Activated T-cell treated with anti-CD3 and anti-CD28 coated beads, Interleukin-2, amount 50 U/mL, for 72 hours (primary cell): ENCODE data around the gene TPST1. TPM values are rescaled to one million over a fixed set of nuclear protein-coding genes. Genes with fewer than 3 reads are reported as not detected.

Source experiments
- ATAC-seq, 2 donors: fragments of 150-1000 bp; cut with Tn5 transposase; replicated peaks in 1 of 2; 2 replicates each; pipeline ENCODE4 v1.10.0; 2021; ENCODE audit warnings: moderate library complexity in 2 of 2, mild to moderate bottlenecking in 1 of 2
- DNase-seq, 2 donors: peaks; one replicate each; pipeline ENCODE4 v3.0.0; 2021 to 2022; ENCODE audit warnings: mixed read lengths in 1 of 2
- H3K27ac Mint-ChIP-seq: one replicate; pipeline ENCODE4 v1.8.0; 2022; ENCODE audit warnings: mild to moderate bottlenecking, moderate library complexity, mixed read lengths
- H3K27me3 Mint-ChIP-seq: one replicate; pipeline ENCODE4 v1.8.0; 2022; ENCODE audit warnings: low read depth, mixed read lengths
- H3K36me3 Mint-ChIP-seq, 2 donors: one replicate each; pipeline ENCODE4 v1.8.0; 2022; ENCODE audit warnings: mixed read lengths in 2 of 2, mild to moderate bottlenecking in 1 of 2; ENCODE audit not compliant: insufficient read depth in 2 of 2
- H3K4me1 Mint-ChIP-seq: one replicate; pipeline ENCODE4 v1.8.0; 2022; ENCODE audit warnings: low read depth, mixed read lengths
- H3K4me3 Mint-ChIP-seq, 2 donors: one replicate each; pipeline ENCODE4 v1.8.0; 2022; ENCODE audit warnings: mild to moderate bottlenecking in 2 of 2, mixed read lengths in 2 of 2, moderate library complexity in 2 of 2
- H3K9me3 Mint-ChIP-seq, 2 donors: one replicate each; pipeline ENCODE4 v1.8.0; 2022; ENCODE audit warnings: mixed read lengths in 2 of 2
- total RNA-seq, 2 donors: library from RNA; stranded (reverse); gene quantifications; one replicate each; pipeline ENCODE4 v1.2.3, GENCODE V29; 2022

Gene TPST1
- total RNA-seq, 2 donors from 2014 or later: 2.1 to 2.3 TPM

- Mint-ChIP-seq H3K4me1 (no peaks in the 10 kb centered on the region), H3K27ac (no peak overlapping the region), H3K36me3 (peaks cover 4% of the 10 kb centered on the region in 2 donors), H3K27me3 (no peaks in the 10 kb centered on the region), H3K9me3 (peaks cover 6 to 9% of the 10 kb centered on the region in 2 donors), H3K4me3 (no peak overlapping the region)
- DNase-seq: no peak
- no peak for ATAC-seq
Observed at GRCh38 chr7:66296001-66296521, 90.9 kb downstream of the TPST1 start.

GRCh38 chr7:66296557-66296956 lies 91.4 kb downstream of the TPST1 start:
- DNase-seq (no peak), ATAC-seq (no peak)
- Mint-ChIP-seq H3K9me3 (peaks cover 6 to 9% of the 10 kb centered on the region in 2 donors), H3K27me3 (no peaks in the 10 kb centered on the region), H3K27ac (no peak overlapping the region), H3K4me1 (no peaks in the 10 kb centered on the region), H3K36me3 (peaks cover 4% of the 10 kb centered on the region in 2 donors), H3K4me3 (no peak overlapping the region)

- Mint-ChIP-seq H3K4me1 (no peaks in the 10 kb centered on the region), H3K36me3 (peaks cover 4% of the 10 kb centered on the region in 2 donors)
- ATAC-seq: no peak
Observed at GRCh38 chr7:66297579-66297978, 92.4 kb downstream of the TPST1 start.

GRCh38 chr7:66301249-66301648 lies 96.1 kb downstream of the TPST1 start:
- Mint-ChIP-seq H3K9me3 (peaks cover 6 to 9% of the 10 kb centered on the region in 2 donors), H3K27ac (no peak overlapping the region), H3K36me3 (peaks cover 4% of the 10 kb centered on the region in 2 donors), H3K27me3 (no peaks in the 10 kb centered on the region), H3K4me1 (no peaks in the 10 kb centered on the region), H3K4me3 (no peak overlapping the region)
- ATAC-seq (no peak), DNase-seq (no peak)

More at GRCh38 chr7:66297579-66297978, 92.4 kb downstream of the TPST1 start:
- DNase-seq: no peak
- Mint-ChIP-seq H3K4me3 (no peak overlapping the region), H3K27ac (no peak overlapping the region), H3K9me3 (peaks cover 6 to 9% of the 10 kb centered on the region in 2 donors), H3K27me3 (no peaks in the 10 kb centered on the region)

- H3K9me3 Mint-ChIP-seq: peaks cover 6 to 9% of the 10 kb centered on the region in 2 donors
- no peak overlapping the region for H3K27ac Mint-ChIP-seq
- H3K4me1 Mint-ChIP-seq: no peaks in the 10 kb centered on the region
- H3K27me3 Mint-ChIP-seq: no peaks in the 10 kb centered on the region
- H3K4me3 Mint-ChIP-seq: no peak overlapping the region
- ATAC-seq: no peak
- H3K36me3 Mint-ChIP-seq: peaks cover 4% of the 10 kb centered on the region in 2 donors
- DNase-seq: no peak
Observed at GRCh38 chr7:66301737-66302136, 96.6 kb downstream of the TPST1 start.

GRCh38 chr7:66303454-66304155 lies 98.5 kb downstream of the TPST1 start:
- ATAC-seq (no peak), DNase-seq (no peak)
- Mint-ChIP-seq H3K4me1 (no peaks in the 10 kb centered on the region), H3K4me3 (no peak overlapping the region), H3K27ac (no peak overlapping the region), H3K9me3 (peaks cover 3 to 6% of the 10 kb centered on the region in 2 donors), H3K27me3 (no peaks in the 10 kb centered on the region), H3K36me3 (peaks cover 2 to 4% of the 10 kb centered on the region in 2 donors)

- peak; percentile 37 to 60 for ATAC-seq
- Mint-ChIP-seq H3K27me3 (no peaks in the 10 kb centered on the region), H3K36me3 (peaks cover under 1 to 3% of the 10 kb centered on the region in 2 donors), H3K4me3 (no peak overlapping the region), H3K4me1 (no peaks in the 10 kb centered on the region), H3K9me3 (peaks cover 3 to 4% of the 10 kb centered on the region in 2 donors), H3K27ac (no peak overlapping the region)
- DNase-seq: no peak
Observed at GRCh38 chr7:66304536-66304935, 99.4 kb downstream of the TPST1 start.

GRCh38 chr7:66306243-66306642 lies 101.1 kb downstream of the TPST1 start:
- H3K27ac Mint-ChIP-seq: no peak overlapping the region
- no peaks in the 10 kb centered on the region for H3K9me3 Mint-ChIP-seq
- DNase-seq (no peak), ATAC-seq (no peak)
- no peaks in the 10 kb centered on the region for H3K27me3 Mint-ChIP-seq
- H3K4me3 Mint-ChIP-seq: no peak overlapping the region
- H3K36me3 Mint-ChIP-seq: no peaks in the 10 kb centered on the region
- H3K4me1 Mint-ChIP-seq: no peaks in the 10 kb centered on the region

GRCh38 chr7:66307591-66308215 lies 102.6 kb downstream of the TPST1 start:
- H3K9me3 Mint-ChIP-seq: no peaks in the 10 kb centered on the region
- no peak for ATAC-seq
- no peaks in the 10 kb centered on the region for H3K4me1 Mint-ChIP-seq
- H3K27me3 Mint-ChIP-seq: no peaks in the 10 kb centered on the region
- no peak overlapping the region for H3K4me3 Mint-ChIP-seq
- no peaks in the 10 kb centered on the region for H3K36me3 Mint-ChIP-seq
- H3K27ac Mint-ChIP-seq: no peak overlapping the region
- DNase-seq: no peak

GRCh38 chr7:66308411-66308810 lies 103.3 kb downstream of the TPST1 start:
- Mint-ChIP-seq H3K4me3 (no peak overlapping the region), H3K27me3 (no peaks in the 10 kb centered on the region), H3K9me3 (no peaks in the 10 kb centered on the region), H3K36me3 (no peaks in the 10 kb centered on the region), H3K4me1 (no peaks in the 10 kb centered on the region), H3K27ac (no peak overlapping the region)
- ATAC-seq (no peak), DNase-seq (no peak)

GRCh38 chr7:66310620-66311019 lies 105.5 kb downstream of the TPST1 start:
- DNase-seq: no peak
- H3K4me3 Mint-ChIP-seq: no peak overlapping the region
- peaks cover 9% of the 10 kb centered on the region for H3K4me1 Mint-ChIP-seq
- no peaks in the 10 kb centered on the region for H3K36me3 Mint-ChIP-seq
- H3K27ac Mint-ChIP-seq: no peak overlapping the region
- no peak for ATAC-seq
- no peaks in the 10 kb centered on the region for H3K27me3 Mint-ChIP-seq
- no peaks in the 10 kb centered on the region for H3K9me3 Mint-ChIP-seq

- DNase-seq (no peak), ATAC-seq (no peak)
- Mint-ChIP-seq H3K36me3 (no peaks in the 10 kb centered on the region), H3K9me3 (no peaks in the 10 kb centered on the region), H3K4me3 (no peak overlapping the region), H3K27ac (no peak overlapping the region), H3K27me3 (no peaks in the 10 kb centered on the region), H3K4me1 (peaks cover 9% of the 10 kb centered on the region)
Observed at GRCh38 chr7:66313886-66314568, 108.9 kb downstream of the TPST1 start.

GRCh38 chr7:66315192-66315591 lies 110.1 kb downstream of the TPST1 start:
- no peaks in the 10 kb centered on the region for H3K36me3 Mint-ChIP-seq
- no peaks in the 10 kb centered on the region for H3K9me3 Mint-ChIP-seq
- DNase-seq (no peak), ATAC-seq (no peak)
- H3K4me1 Mint-ChIP-seq: peaks cover 9% of the 10 kb centered on the region
- H3K27ac Mint-ChIP-seq: no peak overlapping the region
- H3K27me3 Mint-ChIP-seq: no peaks in the 10 kb centered on the region
- no peak overlapping the region for H3K4me3 Mint-ChIP-seq
